Gastrocnemius medialis (tissue), 4 donors: ENCODE measurements around the gene KLHL29. TPM values are rescaled to one million over a fixed set of nuclear protein-coding genes. Genes with fewer than 3 reads are reported as not detected.
A peak's percentile ranks its signal among the peaks of the same experiment; 100 is the strongest.

Source experiments
- ATAC-seq, 2 donors: fragments of 150-250 bp; one replicate each; pipeline ENCODE4 v1.9.1; 2016
- DNase-seq, 2 donors: peaks; one replicate each; pipeline ENCODE4 v3.0.0-alpha.2; 2019
- H3K27ac ChIP-seq, 4 donors: fragments of 200-600 bp; sonication (generic); 1 replicate in 1 of 4; 2 replicates in 3 of 4; pipeline ENCODE4 v1.5.1; 2016 to 2018; ENCODE audit warnings: mild to moderate bottlenecking in 2 of 4, moderate library complexity in 1 of 4
- H3K27me3 ChIP-seq, 3 donors: fragments of 200-600 bp; sonication (generic) in 2 of 3; 1 replicate in 1 of 3; 2 replicates in 2 of 3; pipeline versions ENCODE4 v1.5.1 to v1.6.0; 2016 to 2019; ENCODE audit warnings: mild to moderate bottlenecking in 1 of 3, moderate library complexity in 1 of 3
- H3K36me3 ChIP-seq, 2 donors: fragments of 200-600 bp; sonication (generic) in 1 of 2; one replicate each; pipeline ENCODE4 v1.5.1; 2017 to 2018
- H3K4me1 ChIP-seq, 2 donors: fragments of 200-600 bp; sonication (generic) in 1 of 2; one replicate each; pipeline ENCODE4 v1.5.1; 2016 to 2017; ENCODE audit warnings: mild to moderate bottlenecking in 2 of 2
- H3K4me3 ChIP-seq, 4 donors: fragments of 200-600 bp; sonication (generic) in 3 of 4; 1 replicate in 1 of 4; 2 replicates in 3 of 4; pipeline ENCODE4 v1.5.1; 2016 to 2019; ENCODE audit warnings: mild to moderate bottlenecking in 2 of 4
- H3K9me3 ChIP-seq, 3 donors: fragments of 200-600 bp; sonication (generic) in 2 of 3; 1 replicate in 1 of 3; 2 replicates in 2 of 3; pipeline ENCODE4 v1.5.1; 2016 to 2019
- POLR2A ChIP-seq, 2 donors: fragments of 450-650 bp; IDR thresholded peaks; one replicate each; pipeline ENCODE4 v1.6.1; 2017; ENCODE audit warnings: antibody characterized with exemption in 2 of 2, mild to moderate bottlenecking in 2 of 2, moderate library complexity in 2 of 2
- in situ Hi-C, 4 donors: fragments of 200-750 bp; cut with MboI; loops; one replicate each; pipeline versions ENCODE4 v1.15.0 to v1.8.0; 2017; ENCODE audit warnings: low sequenced_read_pairs in 4 of 4
- intact Hi-C: fragments of 100-400 bp; cut with DNase I; formaldehyde crosslinking; loops from one replicate; pipeline ENCODE4 v1.15.1; 2023; ENCODE audit warnings: low total_unique reads
- total RNA-seq, 4 donors: library from RNA; depleted of rRNA; stranded (reverse); fragments of >200 nt; gene quantifications; one replicate each; pipeline versions ENCODE4 v1.1.0 to v1.2.3, GENCODE V29; 2016
- TF ChIP-seq, protein P1 (sequence below), 5 experiments: fragments of 450-650 bp in 3 of 5; fragments of 200-600 bp in 2 of 5; sonication (generic) in 2 of 5; IDR thresholded peaks in 4 of 5; conservative IDR thresholded peaks in 1 of 5; 1 replicate in 4 of 5; 2 replicates in 1 of 5; pipeline ENCODE4 v1.5.1; 2016 to 2019; ENCODE audit warnings: antibody characterized with exemption in 5 of 5, mild to moderate bottlenecking in 3 of 5, moderate library complexity in 3 of 5

KLHL29 gene
- total RNA-seq, 4 donors from 2014 or later: 4.3 to 24.9 (median 8.7) TPM

DNA sequence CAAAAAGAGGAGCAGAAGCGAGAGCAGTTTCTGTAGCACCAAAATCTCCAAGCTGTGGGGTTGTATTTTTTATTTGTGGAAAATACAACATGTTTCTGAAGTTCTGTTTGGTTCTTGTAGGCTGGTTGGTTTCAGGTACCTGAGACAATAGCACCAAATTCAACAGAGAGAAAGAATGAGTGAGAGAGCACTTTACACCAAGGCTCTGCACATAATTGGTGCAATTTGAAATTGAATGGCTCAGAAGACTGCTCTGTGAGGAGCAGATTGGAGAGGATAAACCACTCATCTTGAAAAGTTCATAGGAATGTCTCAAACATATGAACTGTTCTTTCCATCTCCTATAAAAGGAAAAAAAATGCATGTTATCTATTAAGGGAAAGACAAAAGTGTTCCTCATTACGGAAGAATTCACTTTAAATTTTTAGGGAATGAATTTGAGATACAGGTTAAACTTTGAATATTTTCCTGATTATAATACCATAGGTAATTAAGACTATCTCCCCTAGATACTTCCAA is 366.8 kb downstream of the KLHL29 start:
- no peak overlapping the region for H3K27ac ChIP-seq
- no peak overlapping the region for H3K4me3 ChIP-seq
- H3K27me3 ChIP-seq: no peaks in the 10 kb centered on the region
- in situ Hi-C loops (loop anchor here in 1 of 4 donors (25.0 kb wide), 1 partner anchor 365 kb away; the partner anchor contains the start of gene KLHL29), intact Hi-C loops (no loop called here)
- peaks cover 0 to 8% of the 10 kb centered on the region in 2 donors for H3K36me3 ChIP-seq
- no peak for TF ChIP-seq POLR2A (IDR thresholded peaks at IDR 0.05)
- TF ChIP-seq, protein P1, sequence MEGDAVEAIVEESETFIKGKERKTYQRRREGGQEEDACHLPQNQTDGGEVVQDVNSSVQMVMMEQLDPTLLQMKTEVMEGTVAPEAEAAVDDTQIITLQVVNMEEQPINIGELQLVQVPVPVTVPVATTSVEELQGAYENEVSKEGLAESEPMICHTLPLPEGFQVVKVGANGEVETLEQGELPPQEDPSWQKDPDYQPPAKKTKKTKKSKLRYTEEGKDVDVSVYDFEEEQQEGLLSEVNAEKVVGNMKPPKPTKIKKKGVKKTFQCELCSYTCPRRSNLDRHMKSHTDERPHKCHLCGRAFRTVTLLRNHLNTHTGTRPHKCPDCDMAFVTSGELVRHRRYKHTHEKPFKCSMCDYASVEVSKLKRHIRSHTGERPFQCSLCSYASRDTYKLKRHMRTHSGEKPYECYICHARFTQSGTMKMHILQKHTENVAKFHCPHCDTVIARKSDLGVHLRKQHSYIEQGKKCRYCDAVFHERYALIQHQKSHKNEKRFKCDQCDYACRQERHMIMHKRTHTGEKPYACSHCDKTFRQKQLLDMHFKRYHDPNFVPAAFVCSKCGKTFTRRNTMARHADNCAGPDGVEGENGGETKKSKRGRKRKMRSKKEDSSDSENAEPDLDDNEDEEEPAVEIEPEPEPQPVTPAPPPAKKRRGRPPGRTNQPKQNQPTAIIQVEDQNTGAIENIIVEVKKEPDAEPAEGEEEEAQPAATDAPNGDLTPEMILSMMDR (IDR thresholded peaks at IDR 0.05 in 4 of 5, conservative IDR thresholded peaks at IDR 0.05 in 1 of 5): no peak
- peaks cover 3 to 7% of the 10 kb centered on the region in 2 donors for H3K4me1 ChIP-seq
- no peak for DNase-seq
- ATAC-seq: no peak
- H3K9me3 ChIP-seq: no peaks in the 10 kb centered on the region

DNA sequence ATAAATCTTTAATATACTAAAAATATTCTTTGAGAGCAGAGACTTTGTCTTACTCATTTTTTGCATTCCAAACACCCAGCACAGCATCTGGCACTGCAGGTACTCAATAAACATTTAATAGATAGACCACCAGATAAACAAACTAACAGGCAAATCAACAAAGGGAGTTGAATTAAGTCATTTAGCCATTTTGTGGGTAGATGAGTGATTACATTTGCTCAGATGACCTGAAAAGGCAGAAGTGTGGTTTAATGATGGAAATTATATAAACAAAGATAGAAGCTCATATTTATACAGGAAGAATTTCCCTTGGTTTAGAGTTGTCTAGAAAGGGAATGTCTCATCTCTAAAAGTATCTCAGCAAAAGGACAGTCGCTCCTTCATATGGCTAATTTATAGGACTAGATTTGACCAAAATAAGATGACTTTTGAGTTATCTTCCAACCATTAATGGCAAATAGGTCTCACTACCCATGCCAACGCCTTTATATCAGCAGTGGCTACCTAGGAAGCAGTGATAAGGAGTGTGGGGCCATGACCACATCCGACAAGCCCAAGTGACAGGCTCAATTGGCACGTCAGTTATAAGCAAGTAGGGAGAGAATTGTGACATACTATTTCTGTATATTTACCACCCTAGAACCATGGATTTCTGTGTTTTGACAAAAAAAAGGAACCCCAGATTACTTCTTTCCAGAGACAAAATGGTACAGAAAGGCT is 368.5 kb downstream of the KLHL29 start:
- H3K27me3 ChIP-seq: no peaks in the 10 kb centered on the region
- H3K36me3 ChIP-seq: peaks cover 0 to 8% of the 10 kb centered on the region in 2 donors
- H3K4me3 ChIP-seq: no peak overlapping the region
- peaks cover 20% of the 10 kb centered on the region in 2 donors for H3K4me1 ChIP-seq
- no peaks in the 10 kb centered on the region for H3K9me3 ChIP-seq
- H3K27ac ChIP-seq: no peak overlapping the region
- in situ Hi-C loops (loop anchor here in 1 of 4 donors (25.0 kb wide), 1 partner anchor 366 kb away; the partner anchor contains the start of gene KLHL29), intact Hi-C loops (no loop called here)
- ATAC-seq (no peak), DNase-seq (no peak)
- no peak for TF ChIP-seq POLR2A (IDR thresholded peaks at IDR 0.05)
- TF ChIP-seq, protein P1 (IDR thresholded peaks at IDR 0.05 in 4 of 5, conservative IDR thresholded peaks at IDR 0.05 in 1 of 5): no peak

DNA sequence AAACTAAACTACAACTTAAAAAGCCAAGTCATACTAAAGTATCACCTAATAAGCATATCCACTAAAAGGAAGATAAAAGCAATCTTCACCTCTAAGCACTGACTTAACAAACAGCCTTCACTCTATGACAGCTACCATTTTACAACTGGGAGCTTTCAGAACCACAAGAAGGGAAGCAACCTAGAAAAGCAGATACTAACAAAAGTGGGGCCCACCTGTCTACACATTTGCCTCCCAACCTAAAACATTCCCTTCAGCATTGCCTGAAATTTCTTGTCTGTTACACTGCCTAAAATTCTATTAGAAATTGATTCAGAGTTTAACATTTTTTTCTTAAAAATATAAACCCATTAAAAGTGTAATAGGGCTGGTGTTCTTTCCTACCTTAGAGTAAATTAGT is 370.0 kb downstream of the KLHL29 start:
- intact Hi-C loops (loop anchor here (5.0 kb wide), 1 partner anchor 368 kb away; the partner anchor contains the start of gene KLHL29), in situ Hi-C loops (loop anchor here in 1 of 4 donors (25.0 kb wide), 1 partner anchor 368 kb away; the partner anchor contains the start of gene KLHL29)
- peaks cover 22 to 29% of the 10 kb centered on the region in 2 donors for H3K4me1 ChIP-seq
- ATAC-seq (no peak), DNase-seq (no peak)
- TF ChIP-seq, protein P1 (IDR thresholded peaks at IDR 0.05 in 4 of 5, conservative IDR thresholded peaks at IDR 0.05 in 1 of 5): no peak
- TF ChIP-seq POLR2A (IDR thresholded peaks at IDR 0.05): no peak
- no peak overlapping the region for H3K27ac ChIP-seq
- H3K9me3 ChIP-seq: no peaks in the 10 kb centered on the region
- no peak overlapping the region for H3K4me3 ChIP-seq
- H3K36me3 ChIP-seq: peaks cover 0 to 8% of the 10 kb centered on the region in 2 donors
- H3K27me3 ChIP-seq: no peaks in the 10 kb centered on the region

DNA sequence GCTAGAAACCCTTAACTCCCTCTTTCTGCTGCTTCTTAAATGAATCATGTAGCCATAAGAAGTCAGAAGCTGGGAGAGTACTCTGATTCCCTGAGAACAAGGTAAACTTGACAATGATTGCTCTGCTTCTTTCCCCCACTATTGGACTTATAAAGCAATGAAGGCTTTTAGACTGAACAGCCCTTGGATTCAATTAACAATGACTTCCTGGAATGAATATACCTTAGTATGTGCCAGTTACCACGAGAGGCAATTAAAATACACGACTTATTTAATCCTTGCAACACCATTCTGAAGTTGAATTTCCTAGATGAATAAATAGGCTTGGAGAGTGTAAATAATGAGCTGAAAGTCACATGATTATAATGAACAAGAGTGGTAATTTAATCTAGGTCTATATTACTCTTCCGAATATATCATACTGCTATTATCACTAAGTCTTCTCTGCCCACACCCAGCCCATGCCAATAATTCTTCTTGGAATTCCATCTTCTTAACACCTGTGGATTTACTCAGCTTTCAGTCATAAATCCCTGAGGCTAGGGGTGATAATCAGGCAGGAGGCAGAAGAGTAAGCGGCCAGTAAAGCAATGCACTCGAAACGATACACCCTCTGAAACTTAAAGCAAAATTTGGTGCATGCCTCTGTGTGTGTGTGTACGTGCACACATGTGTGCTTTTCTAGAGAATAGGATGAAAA is 371.8 kb downstream of the KLHL29 start:
- in situ Hi-C loops: loop anchor here in 1 of 4 donors (25.0 kb wide), 1 partner anchor 369 kb away; the partner anchor contains the start of gene KLHL29
- TF ChIP-seq, protein P1 (IDR thresholded peaks at IDR 0.05 in 4 of 5, conservative IDR thresholded peaks at IDR 0.05 in 1 of 5): no peak
- no peak for TF ChIP-seq POLR2A (IDR thresholded peaks at IDR 0.05)
- H3K27ac ChIP-seq: peak overlapping the region in 3 of 4 donors; percentile 27 to 43 (median 42)
- no peak for DNase-seq
- no peak overlapping the region for H3K4me3 ChIP-seq
- no peaks in the 10 kb centered on the region for H3K27me3 ChIP-seq
- peaks cover 22 to 40% of the 10 kb centered on the region in 2 donors for H3K4me1 ChIP-seq
- intact Hi-C loops: loop anchor here (1.0 to 5.0 kb wide), 2 partner anchors 10 to 369 kb away; partner anchors contain the start of gene KLHL29
- H3K9me3 ChIP-seq: no peaks in the 10 kb centered on the region
- ATAC-seq: no peak
- peaks cover 0 to 8% of the 10 kb centered on the region in 2 donors for H3K36me3 ChIP-seq
